Gastroesophageal sphincter (tissue), 2 donors: ENCODE data around the gene RSPH9.

Source experiments
- POLR2A ChIP-seq, 2 donors: fragments of 450-650 bp; IDR thresholded peaks; one replicate each; pipeline ENCODE4 v1.6.1; 2017; ENCODE audit warnings: antibody characterized with exemption in 2 of 2, mild to moderate bottlenecking in 2 of 2, moderate library complexity in 1 of 2
- POLR2AphosphoS5 ChIP-seq: sonication (generic); formaldehyde crosslinking; IDR thresholded peaks from one replicate; pipeline ENCODE4 v1.6.1; 2017; ENCODE audit warnings: antibody characterized with exemption

DNA sequence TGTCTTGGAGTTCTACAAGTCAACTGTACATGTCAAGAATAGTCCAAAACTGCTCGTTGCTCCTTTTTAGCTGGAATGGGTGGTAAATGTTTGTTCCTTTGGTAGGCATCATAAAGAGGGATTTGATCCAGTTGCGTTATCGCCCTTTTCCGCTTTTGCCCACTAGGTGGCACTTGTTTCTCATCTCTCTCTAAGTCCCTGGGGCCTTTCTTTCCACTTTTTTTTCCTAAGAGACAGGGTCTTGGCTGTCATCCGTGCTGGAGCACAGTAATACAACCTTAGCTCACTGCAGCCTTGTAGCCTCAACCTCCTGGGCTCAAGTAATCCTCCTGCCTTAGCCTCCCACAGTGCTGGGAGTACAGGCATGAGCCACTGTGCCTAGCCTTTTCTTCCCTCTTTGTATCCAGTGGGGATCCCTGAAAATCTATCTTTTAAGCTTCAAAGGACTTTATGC, 36.5 kb upstream of the RSPH9 start:
- TF ChIP-seq POLR2AphosphoS5 = peak; percentile 10
- no peak for TF ChIP-seq POLR2A (IDR thresholded peaks at IDR 0.05)
